ENCODE results near the gene ZDHHC12.

Gene ZDHHC12

GRCh38 chr9:128723866-128724743, at the start of gene ZDHHC12:
TSS of gene ZDHHC12 (minus strand) at chr9:128724127. CDS start at chr9:128724093, 34 bp downstream.
- peak; percentile 98 for DNase-seq

GRCh38 chr9:128773049-128773448, 49.1 kb upstream of the ZDHHC12 start:
- DNase-seq: no peak

GRCh38 chr9:128771745-128772519, 48.0 kb upstream of the ZDHHC12 start, which contains the start of gene ZER1:
TSS of gene ZER1 (minus strand) at chr9:128771927. CDS start at chr9:128755565, 16,362 bp downstream.
- peak; percentile 90 for DNase-seq

- no peak for DNase-seq
Measured at GRCh38 chr9:128771094-128771721, 47.3 kb upstream of the ZDHHC12 start.

GRCh38 chr9:128770286-128771030, 46.5 kb upstream of the ZDHHC12 start:
- no peak for DNase-seq

GRCh38 chr9:128768606-128769005, 44.7 kb upstream of the ZDHHC12 start:
- DNase-seq: peak; percentile 48

- DNase-seq: no peak
Measured at GRCh38 chr9:128765499-128765898, 41.6 kb upstream of the ZDHHC12 start.

GRCh38 chr9:128764361-128764760, 40.4 kb upstream of the ZDHHC12 start:
- DNase-seq: peak; percentile 39

GRCh38 chr9:128762671-128763449, 38.9 kb upstream of the ZDHHC12 start:
- DNase-seq: no peak

- no peak for DNase-seq
Measured at GRCh38 chr9:128757602-128758001, 33.7 kb upstream of the ZDHHC12 start.

- no peak for DNase-seq
Measured at GRCh38 chr9:128753627-128754026, 29.7 kb upstream of the ZDHHC12 start.

GRCh38 chr9:128750926-128751595, 27.1 kb upstream of the ZDHHC12 start:
- no peak for DNase-seq

GRCh38 chr9:128747241-128747640, 23.3 kb upstream of the ZDHHC12 start:
- no peak for DNase-seq

- no peak for DNase-seq
Measured at GRCh38 chr9:128743421-128743820, 19.5 kb upstream of the ZDHHC12 start.

- DNase-seq: no peak
Measured at GRCh38 chr9:128742401-128742800, 18.5 kb upstream of the ZDHHC12 start.

GRCh38 chr9:128735373-128735772, 11.4 kb upstream of the ZDHHC12 start:
- peak; percentile 11 for DNase-seq

- peak; percentile 91 for DNase-seq
Measured at GRCh38 chr9:128733256-128733655, 9.3 kb upstream of the ZDHHC12 start.

GRCh38 chr9:128732576-128732975, 8.6 kb upstream of the ZDHHC12 start:
- no peak for DNase-seq

GRCh38 chr9:128731691-128732090, 7.8 kb upstream of the ZDHHC12 start:
- no peak for DNase-seq

- no peak for DNase-seq
Measured at GRCh38 chr9:128731093-128731492, 7.2 kb upstream of the ZDHHC12 start.
